Measurements from ENCODE around the gene VWCE.

VWCE gene

DNA sequence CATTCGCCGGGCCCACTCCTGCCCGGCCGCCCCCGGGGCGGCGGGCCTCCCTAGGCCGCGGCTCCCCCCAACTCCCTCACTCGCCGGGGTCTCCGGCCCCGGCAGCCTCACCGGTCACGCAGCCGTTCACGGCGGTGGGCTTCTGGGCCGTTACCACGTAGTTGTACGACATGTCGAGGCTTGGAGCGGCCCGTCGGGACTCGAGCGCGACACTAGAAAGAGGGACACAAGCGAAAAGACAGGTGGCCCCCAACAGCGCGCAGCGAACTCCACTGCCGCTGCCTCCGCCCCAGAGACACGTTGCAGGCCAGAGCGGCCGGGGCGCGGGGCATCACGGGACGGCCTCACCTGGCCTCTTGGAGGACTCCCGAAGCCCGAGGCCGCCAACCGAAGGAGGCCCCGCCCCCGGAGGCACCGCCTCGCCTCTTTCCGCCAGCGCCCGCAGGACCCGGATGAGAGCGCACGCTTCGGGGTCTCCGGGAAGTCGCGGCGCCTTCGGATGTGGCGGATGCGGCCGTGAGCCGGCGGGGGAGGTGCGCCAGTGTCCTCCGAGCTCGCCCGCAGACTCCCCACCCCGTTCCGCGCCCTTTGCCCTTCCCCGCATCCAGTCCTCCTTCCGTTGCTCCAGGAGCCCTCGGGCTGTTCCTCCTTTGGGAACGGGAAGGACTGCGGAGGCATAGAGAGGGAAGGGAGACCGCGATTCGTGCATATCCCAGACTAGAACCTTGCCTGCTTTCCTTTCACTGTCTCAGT is 37.9 kb upstream of the VWCE start, which contains the start of the genes DDB1 and TKFC:
Gene DDB1 (minus strand): TSS at position 309 of the 753 bp plus-strand sequence. CDS start 137 bp downstream, at position 172.
Gene TKFC (plus strand): TSS at position 432 of the 753 bp plus-strand sequence. CDS start 1,501 bp downstream, outside the sequence.
- intact Hi-C loops (cut with DNase I) = loop anchor here (1.0 kb wide), 1 partner anchor 29 kb away; the partner anchor contains the start of gene TMEM138
- DNase-seq = peak; percentile 87 to 99 (median 97)

DNA sequence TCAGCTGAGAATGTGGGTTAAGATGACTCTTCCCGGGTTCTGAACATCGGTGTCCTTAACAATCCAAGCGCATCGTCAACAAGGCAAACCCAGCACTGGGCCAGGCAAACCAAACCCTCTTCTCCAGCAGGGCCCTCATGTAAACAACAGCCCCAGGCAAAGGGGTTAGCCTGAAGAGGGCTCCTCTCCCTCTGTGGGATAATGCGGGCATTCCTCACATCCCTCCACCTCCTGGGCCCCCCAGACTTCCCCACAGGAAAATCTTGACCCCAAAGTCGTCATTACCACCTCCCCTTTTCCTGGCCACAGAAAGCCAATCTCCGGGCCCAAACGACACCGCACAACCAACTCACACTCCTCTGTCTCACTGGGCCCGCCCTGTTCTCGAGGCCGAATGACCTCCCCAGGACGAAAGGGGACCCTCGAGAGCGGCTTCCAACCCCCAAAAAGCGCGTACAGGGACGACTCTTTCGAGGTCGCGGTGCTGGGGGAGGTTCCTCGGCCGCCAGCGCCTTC is 37.2 kb upstream of the VWCE start:
- DNase-seq = peak in 6 of 42 donors; percentile 3 to 46 (median 17)
- intact Hi-C loops (cut with DNase I) = no loop called here

DNA sequence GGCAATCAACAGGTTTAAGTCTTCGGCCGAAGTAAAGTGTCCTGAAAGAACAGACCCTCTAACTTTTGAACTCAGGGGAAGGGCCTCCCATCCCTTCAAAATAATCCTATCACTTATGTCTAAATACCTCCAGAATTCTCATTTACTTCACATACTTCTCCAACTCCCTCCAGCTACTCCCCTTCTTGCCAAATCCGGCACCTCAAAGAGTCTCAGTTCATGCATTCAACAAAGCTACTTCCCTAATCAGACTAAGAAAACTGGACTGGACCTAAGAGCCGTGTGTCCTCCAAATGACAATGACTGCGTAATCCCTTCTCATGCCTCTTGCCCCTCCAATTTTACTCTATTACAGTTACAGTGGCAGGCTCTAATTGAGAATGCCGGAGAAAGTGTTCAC is 36.5 kb upstream of the VWCE start:
- intact Hi-C loops (cut with DNase I) = no loop called here
- DNase-seq = no peak

DNA sequence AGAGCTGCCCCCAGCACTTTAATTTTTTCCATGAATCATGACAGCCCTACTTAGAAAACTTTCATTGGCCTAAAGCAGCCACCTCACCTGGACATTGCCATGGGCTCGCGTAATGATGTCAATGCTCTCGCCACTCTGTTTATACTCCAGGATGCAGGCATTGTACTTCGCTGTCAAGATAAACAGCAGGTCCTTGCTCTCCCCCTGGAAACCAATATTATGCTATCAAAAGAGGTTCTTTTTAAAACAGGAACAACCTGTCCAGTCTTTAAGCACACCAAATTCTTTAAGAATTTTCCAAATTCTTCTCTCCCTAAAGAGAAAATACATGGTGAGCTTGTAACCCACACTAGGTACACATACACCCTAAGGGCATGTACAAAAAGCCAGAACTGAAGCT is 34.8 kb upstream of the VWCE start:
- no peak for DNase-seq
- intact Hi-C loops (cut with DNase I) = no loop called here

DNA sequence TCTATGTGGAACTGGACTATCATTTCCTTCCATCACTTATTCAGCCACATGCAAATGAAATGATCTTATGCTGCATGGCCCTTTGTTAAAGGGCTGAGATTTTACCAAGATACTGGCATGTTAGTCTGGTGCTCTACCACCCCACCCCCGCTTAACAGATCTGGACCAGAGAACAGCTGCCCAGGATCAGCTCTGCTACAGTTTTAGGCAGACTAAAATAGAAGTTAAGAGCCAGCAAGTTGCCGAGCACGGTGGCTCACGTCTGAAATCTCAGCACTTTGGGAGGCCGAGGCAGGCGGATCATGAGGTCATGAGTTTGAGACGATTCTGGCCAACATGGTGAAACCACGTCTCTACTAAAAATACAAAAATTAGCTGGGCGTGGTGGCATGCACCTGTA is 33.2 kb upstream of the VWCE start:
- DNase-seq = no peak
- intact Hi-C loops (cut with DNase I) = no loop called here

DNA sequence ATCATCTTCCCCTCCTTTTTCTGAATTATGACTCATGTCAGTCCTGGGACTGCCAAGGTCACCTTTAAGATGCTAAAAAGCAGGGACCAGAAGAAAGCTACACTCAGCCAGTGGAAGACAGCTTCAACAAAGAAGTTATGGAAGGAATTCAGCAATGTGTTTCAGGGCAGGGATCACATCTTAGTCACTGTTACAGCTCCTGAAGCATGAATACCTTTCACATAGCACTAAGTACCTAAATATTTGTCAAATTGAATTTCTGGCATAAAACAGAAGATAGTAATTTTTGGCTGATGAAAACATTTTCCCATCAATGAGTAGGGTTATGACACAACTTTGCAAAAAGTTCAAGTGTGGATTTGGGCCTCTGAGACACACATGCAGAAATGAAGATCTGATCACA is 32.6 kb upstream of the VWCE start:
- DNase-seq = no peak
- intact Hi-C loops (cut with DNase I) = no loop called here

DNA sequence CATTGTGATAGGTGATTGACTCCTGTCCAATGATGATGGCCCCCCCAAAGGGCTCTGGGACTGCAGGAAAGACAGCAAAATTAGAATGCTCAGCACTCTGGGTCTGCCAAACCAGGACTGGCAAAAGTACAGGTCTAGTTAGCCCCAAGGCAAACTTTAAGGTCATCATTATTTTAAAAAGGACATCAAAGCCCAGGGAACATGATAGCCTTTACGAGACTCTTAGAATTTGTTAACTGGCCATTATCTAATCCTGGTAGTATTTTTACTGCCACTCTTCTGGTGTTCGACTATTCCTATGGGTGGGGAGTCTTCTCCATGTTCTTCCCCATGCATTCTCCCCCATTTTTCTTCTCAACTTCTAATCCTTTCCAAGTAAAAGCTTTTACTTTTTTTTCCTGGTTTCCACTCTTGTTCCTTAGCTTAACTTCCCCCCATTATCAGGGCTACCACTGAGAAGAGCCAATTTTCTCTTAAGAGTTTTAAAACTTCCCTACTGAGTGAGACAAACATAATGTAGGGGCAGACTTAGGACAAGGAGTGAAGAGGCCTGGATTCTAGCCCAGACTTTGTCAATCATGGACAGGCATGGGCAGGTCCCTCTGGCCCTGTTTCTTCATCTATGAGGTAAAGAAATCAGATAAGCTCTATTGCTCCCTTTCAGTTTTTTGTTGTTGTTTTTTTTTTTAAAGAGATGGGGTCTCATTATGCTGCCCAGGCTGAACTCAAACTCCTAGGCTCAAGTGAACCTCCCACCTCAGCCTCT is 30.7 kb upstream of the VWCE start:
- DNase-seq = peak in 2 of 42 donors; percentile 12 to 21
- intact Hi-C loops (cut with DNase I) = no loop called here

DNA sequence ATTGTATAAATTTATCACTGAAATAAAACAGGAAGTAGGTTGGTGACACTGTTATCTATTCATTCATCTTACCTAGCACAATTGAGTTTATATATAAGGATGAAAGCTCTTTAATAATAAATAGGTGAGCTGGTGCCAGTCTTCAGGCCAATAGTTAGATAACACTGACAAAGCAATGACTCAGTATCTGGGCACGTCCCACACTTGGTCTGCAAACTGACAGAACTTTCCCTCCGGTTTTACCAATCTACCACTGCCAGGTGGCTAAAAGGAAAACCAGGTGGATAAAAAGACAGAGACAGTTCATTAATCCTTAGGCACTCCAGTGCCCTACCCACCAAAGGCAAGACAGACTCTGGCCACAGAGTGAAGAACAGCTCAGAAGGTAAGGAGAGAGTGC is 20.1 kb upstream of the VWCE start:
- DNase-seq = no peak
- intact Hi-C loops (cut with DNase I) = no loop called here

DNA sequence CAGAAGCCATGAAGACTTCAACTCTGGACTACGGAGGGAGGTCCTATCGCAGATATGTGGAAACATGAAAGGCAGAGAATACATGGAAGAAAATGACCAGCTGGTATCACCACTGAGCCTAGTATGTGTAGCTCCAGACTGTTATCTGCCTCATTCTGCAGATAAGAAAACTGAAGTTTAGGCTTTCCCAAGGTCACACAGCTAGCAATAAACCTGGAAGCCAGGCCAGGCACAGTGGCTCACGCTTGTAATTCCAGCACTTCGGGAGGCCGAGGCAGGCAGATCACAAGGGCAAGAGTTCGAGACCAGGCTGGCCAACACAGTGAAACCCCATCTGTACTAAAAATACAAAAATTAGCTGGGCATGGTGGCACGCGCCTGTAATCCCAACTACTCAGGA is 15.6 kb upstream of the VWCE start:
- intact Hi-C loops (cut with DNase I) = no loop called here
- no peak for DNase-seq

DNA sequence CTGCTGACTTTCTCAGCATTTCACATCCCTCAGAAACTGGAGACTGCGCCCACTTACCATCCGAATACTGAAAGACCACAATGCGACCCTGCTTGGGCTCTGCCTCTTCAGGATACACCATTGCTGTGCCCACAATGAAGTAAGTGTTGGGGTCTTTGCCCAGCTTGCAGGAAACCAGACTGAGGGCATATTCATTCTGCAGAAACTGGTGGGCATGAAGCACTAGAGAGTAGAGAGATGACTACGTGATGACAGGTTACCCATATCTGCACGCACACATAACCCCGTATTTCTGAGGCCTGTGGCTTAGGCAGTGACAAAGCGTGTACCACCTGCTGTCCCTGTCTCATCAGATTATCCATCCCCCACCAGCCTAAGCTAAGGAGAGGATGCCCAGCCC is 14.6 kb upstream of the VWCE start:
- no peak for DNase-seq
- intact Hi-C loops (cut with DNase I) = no loop called here

DNA sequence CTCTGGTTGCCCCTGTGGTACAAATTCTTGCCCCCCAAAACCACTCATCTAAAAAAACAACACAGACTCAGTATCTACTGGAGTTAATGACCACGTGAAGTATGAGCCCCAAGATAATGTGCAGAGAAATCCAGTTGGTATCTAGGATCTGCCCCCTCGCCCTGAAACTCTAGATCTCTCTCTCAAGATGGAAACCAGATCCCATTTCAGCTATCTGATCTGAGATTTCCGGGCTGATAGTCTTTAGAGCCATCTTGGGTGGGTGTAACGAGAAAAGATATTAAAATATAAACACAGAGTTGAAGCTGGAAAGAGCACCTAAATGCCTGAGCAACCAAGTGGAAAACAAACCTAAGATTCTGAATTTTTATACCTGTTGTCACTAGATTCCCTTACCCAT is 14.0 kb upstream of the VWCE start:
- DNase-seq = no peak
- intact Hi-C loops (cut with DNase I) = no loop called here

DNA sequence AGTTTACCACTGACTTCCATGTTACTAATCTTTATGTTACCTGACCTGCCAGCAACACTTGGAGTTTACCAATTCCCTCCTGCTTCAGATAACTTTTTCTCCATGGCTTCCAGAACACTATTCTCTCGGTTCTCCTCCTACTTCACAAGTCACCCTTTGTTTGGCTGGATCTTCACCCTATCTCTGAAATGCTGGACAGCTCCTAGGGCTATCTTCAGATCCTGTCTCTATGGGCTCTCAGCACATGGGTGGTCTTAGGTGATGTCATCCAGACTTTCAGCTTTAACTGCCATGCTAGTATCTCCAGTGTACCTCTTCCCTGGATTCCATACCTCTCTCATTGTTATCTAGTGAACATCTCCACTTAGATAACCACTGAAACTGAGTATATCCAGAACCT is 12.2 kb upstream of the VWCE start:
- intact Hi-C loops (cut with DNase I) = no loop called here
- DNase-seq = no peak

DNA sequence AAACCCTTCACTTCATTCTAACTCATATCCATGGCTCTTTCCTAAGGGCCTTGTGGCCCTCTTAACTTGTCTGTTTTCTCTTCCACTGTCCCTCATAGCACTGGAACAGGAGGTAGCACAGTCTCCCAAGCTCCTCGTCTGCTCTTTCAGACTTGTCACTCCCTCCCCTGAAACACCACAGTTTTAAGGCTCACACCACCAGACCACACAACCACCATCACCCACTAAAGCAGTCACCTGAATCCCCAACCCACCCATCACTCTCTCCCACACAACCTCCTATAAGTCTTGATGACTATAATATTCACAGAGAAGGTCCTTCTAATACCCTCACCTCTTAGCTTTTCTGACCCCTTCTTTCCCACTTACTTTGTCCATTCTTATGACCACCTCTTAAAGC is 11.1 kb upstream of the VWCE start:
- intact Hi-C loops (cut with DNase I) = no loop called here
- DNase-seq = no peak

DNA sequence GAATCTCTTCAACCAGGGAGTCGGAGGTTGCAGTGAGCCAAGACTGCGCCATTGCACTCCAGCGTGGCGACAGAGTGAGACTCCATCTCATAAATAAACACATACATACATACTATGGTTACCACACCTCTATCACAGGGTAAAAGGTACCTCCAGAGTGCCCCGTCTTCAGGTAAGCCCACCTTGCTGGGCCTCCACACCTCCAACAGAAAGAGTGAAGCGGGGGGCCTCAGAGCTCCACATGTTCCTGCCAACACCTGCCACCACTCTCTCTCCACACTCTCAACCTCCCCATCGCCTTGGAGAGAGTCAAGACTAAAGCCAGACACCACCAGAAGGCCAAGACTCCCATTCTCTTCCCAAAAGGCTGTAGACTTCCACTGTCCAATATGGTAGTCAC is 10.3 kb upstream of the VWCE start:
- no peak for DNase-seq
- intact Hi-C loops (cut with DNase I) = no loop called here

DNA sequence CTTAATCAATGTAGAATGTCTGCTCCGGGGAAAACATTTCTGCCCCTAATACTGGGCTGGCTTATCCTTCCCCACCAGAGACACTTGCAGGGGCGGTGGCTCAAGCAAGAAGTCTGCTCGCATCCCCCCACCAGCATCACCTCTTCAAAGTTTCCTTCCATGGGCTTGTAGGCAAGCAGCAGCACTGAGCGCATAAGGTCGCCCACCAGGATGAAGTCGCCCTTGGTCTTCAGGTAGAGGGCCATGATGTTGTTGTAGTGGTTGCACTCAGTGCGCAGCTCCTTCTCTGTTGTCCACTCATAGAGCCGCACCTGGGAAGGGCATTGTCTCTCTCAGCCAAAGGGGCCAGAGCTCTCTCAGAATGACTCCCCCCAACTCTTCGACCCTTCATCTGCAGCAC is 8.6 kb upstream of the VWCE start:
- intact Hi-C loops (cut with DNase I) = no loop called here
- no peak for DNase-seq

DNA sequence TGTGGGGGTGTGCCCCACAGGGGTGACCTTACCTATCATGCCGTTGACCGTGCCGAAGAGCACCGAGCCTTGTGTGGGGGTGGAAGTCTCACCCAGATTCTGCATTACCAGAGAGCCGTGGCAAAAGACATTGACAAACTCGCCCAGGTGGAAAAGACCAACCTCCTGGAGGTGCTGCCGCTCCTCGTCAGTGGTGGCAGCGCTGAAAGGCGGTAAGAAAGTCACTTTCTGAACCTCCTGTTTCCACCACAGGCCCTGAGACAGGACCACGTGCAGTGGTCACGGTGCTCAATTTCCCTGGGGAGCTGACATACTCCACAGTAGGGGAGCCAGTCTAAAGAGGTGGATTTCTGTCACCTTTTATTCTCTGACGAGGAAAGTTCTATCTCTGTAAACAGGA is 7.4 kb upstream of the VWCE start:
- intact Hi-C loops (cut with DNase I) = no loop called here
- DNase-seq = no peak

DNA sequence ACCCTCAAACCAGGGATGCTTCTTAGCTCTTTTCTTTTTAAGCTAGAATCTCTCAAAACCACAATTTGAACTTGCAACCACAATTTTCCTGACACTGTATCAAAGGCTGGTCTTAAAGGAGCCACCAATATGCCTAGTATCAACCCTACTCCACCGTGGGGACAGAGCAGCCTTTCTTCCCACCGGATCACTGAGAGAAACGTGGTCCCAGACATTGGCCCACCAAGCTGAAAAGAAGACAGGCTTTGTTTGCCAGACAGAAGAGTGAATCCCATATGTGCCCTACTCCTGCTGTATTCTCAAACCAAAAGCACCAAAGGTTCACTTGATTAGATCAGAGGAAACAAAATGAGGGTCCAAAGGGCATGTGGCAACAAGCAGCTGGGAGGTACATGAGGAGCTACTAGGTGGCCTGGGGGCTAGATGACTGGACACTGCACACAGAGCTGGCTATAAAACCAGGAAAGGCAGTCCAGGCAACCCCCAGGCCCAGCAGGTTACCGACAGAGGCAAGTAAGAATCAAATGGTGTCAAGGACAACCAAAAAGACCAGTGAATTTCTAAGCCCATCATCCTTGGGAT is 3.6 kb upstream of the VWCE start:
- no peak for DNase-seq
- intact Hi-C loops (cut with DNase I) = no loop called here

DNA sequence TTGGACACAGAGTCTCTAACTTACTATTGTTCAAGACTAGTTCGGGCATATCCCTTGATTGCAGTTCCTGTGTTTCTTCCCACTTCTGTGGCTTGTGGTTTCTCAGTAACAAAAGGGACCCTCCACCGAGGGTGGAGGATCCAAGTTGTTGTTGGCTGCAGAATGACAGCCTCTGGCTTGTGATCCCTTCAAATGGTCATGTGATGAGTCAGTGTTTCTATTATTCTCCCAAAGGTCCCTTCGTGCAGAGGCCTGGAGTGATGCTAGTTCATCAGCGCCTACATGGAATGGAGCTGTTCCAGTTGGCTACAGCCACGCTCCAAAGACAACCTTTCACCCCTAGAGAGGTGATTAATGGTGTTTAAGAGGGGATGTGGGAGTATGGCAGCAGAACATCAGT is 2.6 kb upstream of the VWCE start:
- intact Hi-C loops (cut with DNase I) = no loop called here
- peak in 15 of 42 donors; percentile 7 to 57 (median 24) for DNase-seq

DNA sequence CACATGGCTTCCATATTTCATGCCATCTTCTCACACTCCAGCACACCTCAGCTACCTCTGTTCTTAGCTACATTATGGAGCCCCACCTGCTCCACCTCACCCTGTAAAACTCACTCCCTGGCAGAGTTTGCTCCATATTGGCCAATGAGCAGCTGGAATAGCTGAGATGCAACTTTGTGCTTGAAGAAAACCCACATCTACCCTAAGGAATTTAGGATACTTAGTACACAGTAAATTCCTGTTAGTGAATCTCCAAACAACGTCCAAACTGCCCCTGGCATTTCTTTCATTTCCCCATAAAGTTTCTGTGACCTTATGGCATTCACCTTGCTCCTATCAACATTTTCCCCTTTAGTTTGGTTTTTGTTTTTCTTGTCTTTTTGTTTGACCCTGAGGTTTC is 2.2 kb upstream of the VWCE start:
- intact Hi-C loops (cut with DNase I) = no loop called here

DNA sequence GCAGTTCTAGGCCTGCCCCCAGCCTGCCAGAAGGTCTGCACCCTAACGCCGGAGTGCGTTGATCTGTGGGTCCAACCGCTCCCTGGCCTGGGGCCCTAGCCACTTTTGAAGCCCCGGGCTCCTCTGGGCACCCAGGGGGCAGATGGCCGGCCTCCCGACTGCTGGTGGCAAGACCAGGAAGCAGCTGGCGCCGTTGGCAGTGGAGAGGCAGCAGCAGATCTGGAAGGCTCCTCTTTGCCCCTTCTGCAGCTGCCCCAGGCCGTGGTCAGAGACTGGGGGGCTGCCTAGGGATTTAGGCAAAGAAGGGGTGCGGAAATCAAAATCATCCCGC is 445 bp upstream of the VWCE start:
- intact Hi-C loops (cut with DNase I) = no loop called here
- DNase-seq = peak in 15 of 42 donors; percentile 2 to 38 (median 16)

More for the DNA sequence above, 2.2 kb upstream of the VWCE start:
- DNase-seq = no peak

Measured in head of caudate nucleus (tissue), 42 donors.